ENCODE results near the gene EIF2A. TPM values are rescaled to one million over a fixed set of nuclear protein-coding genes. Genes with fewer than 3 reads are reported as not detected.

The EIF2A gene
- total and polyA plus RNA-seq, 9 of the 15 experiments (the other 6 are each of a cell fraction or from before 2014, with no cell fraction given) = 106 to 192 (median 168) TPM

GRCh38 chr3:150627557-150627956 is 81.0 kb downstream of the EIF2A start:
- Histone ChIP-seq H3K9ac (ENCODE audit: insufficient read depth in 1 of 2, low read depth in 2 of 2, low read length in 2 of 2) (no peak overlapping the region), H3K9me1 (ENCODE audit: control insufficient read depth, insufficient read depth, low read length) (no peaks in the 10 kb centered on the region), H3K4me1 (replicated peaks in 1 of 2; ENCODE audit: control insufficient read depth in 2 of 2, insufficient read depth in 2 of 2, low read length in 2 of 2) (peaks cover 3 to 13% of the 10 kb centered on the region in 2 experiments; a peak in 3 of 5 replicates), H3K4me2 (ENCODE audit: insufficient read depth, low read length) (no peak overlapping the region), H3K9me3 (replicated peaks; ENCODE audit: control insufficient read depth, insufficient read depth, low read depth, low read length) (no peaks in the 10 kb centered on the region), H3K27ac (ENCODE audit: extremely low read depth, low read depth, low read length) (no peak overlapping the region), H3K27me3 (ENCODE audit: control insufficient read depth in 2 of 2, insufficient read depth in 2 of 2, low read length in 2 of 2) (no peaks in the 10 kb centered on the region), H3K79me2 (ENCODE audit: control insufficient read depth, insufficient read depth, low read length) (peaks cover 9% of the 10 kb centered on the region; the same call in 1 of the 3 replicates), H4K20me1 (replicated peaks; ENCODE audit: control insufficient read depth, insufficient read depth, low read length) (no peaks in the 10 kb centered on the region), H3K36me3 (ENCODE audit: control insufficient read depth, insufficient read depth, low read length) (peaks cover 69% of the 10 kb centered on the region), H2AFZ (ENCODE audit: low read depth, low read length) (no peak overlapping the region), H3K4me3 (no peak overlapping the region)
- ChIA-PET CTCF (ENCODE audit: low intra/inter-chr PET ratio) (no interaction called here), POLR2A (interaction anchor here (0.9 kb wide), 1 partner anchor 8 kb away, joined by 3 read pairs; no protein-coding TSS in a partner anchor)
- BruUV-seq (replicated peaks) = no TSS peak
- ATAC-seq (no peak), FAIRE-seq (no peak), DNase-seq (ENCODE audit: extremely low read depth in 1 of 4, low spot score in 3 of 4) (no peak)
- WGBS (ENCODE audit: insufficient coverage, low coverage, missing lambda C conversion rate) = 97% methylated on average over 2 of the region's 2 CpGs
- intact Hi-C loops (cut with micrococcal nuclease) = no loop called here
- in situ Hi-C loops (cut with MboI) = no loop called here
- TF ChIP-seq SRSF1 (IDR thresholded peaks at IDR 0.05; ENCODE audit: low read depth, low read length) = no peak
- no peak for TF ChIP-seq SMAD3 (CRISPR knock-in tag; conservative IDR thresholded peaks at IDR 0.05)
- TF ChIP-seq, protein P1, sequence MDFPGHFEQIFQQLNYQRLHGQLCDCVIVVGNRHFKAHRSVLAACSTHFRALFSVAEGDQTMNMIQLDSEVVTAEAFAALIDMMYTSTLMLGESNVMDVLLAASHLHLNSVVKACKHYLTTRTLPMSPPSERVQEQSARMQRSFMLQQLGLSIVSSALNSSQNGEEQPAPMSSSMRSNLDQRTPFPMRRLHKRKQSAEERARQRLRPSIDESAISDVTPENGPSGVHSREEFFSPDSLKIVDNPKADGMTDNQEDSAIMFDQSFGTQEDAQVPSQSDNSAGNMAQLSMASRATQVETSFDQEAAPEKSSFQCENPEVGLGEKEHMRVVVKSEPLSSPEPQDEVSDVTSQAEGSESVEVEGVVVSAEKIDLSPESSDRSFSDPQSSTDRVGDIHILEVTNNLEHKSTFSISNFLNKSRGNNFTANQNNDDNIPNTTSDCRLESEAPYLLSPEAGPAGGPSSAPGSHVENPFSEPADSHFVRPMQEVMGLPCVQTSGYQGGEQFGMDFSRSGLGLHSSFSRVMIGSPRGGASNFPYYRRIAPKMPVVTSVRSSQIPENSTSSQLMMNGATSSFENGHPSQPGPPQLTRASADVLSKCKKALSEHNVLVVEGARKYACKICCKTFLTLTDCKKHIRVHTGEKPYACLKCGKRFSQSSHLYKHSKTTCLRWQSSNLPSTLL (IDR thresholded peaks at IDR 0.05) = no peak
- TF ChIP-seq, protein P2, sequence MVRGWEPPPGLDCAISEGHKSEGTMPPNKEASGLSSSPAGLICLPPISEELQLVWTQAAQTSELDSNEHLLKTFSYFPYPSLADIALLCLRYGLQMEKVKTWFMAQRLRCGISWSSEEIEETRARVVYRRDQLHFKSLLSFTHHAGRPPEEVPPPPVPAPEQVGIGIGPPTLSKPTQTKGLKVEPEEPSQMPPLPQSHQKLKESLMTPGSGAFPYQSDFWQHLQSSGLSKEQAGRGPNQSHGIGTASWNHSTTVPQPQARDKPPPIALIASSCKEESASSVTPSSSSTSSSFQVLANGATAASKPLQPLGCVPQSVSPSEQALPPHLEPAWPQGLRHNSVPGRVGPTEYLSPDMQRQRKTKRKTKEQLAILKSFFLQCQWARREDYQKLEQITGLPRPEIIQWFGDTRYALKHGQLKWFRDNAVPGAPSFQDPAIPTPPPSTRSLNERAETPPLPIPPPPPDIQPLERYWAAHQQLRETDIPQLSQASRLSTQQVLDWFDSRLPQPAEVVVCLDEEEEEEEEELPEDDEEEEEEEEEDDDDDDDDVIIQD (CRISPR knock-in tag; IDR thresholded peaks at IDR 0.05) = no peak
- TF ChIP-seq, protein P3, sequence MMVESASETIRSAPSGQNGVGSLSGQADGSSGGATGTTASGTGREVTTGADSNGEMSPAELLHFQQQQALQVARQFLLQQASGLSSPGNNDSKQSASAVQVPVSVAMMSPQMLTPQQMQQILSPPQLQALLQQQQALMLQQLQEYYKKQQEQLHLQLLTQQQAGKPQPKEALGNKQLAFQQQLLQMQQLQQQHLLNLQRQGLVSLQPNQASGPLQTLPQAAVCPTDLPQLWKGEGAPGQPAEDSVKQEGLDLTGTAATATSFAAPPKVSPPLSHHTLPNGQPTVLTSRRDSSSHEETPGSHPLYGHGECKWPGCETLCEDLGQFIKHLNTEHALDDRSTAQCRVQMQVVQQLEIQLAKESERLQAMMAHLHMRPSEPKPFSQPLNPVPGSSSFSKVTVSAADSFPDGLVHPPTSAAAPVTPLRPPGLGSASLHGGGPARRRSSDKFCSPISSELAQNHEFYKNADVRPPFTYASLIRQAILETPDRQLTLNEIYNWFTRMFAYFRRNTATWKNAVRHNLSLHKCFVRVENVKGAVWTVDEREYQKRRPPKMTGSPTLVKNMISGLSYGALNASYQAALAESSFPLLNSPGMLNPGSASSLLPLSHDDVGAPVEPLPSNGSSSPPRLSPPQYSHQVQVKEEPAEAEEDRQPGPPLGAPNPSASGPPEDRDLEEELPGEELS (CRISPR knock-in tag; IDR thresholded peaks at IDR 0.05; ENCODE audit: borderline replicate concordance) = no peak
- TF ChIP-seq ELF4 (CRISPR knock-in tag; IDR thresholded peaks at IDR 0.05) = no peak
- TF ChIP-seq RNF219 (CRISPR knock-in tag; IDR thresholded peaks at IDR 0.05) = no peak
- TF ChIP-seq NUFIP1 (IDR thresholded peaks at IDR 0.05; ENCODE audit: partially characterized antibody) = no peak
- no peak for TF ChIP-seq POLR2AphosphoS2 (IDR thresholded peaks at IDR 0.05; ENCODE audit: low read length)
- no peak for TF ChIP-seq ETS2 (tag; IDR thresholded peaks at IDR 0.05; ENCODE audit: borderline replicate concordance, poor library complexity, severe bottlenecking)
- no peak for TF ChIP-seq ZNF140 (CRISPR knock-in tag; IDR thresholded peaks at IDR 0.05)
- TF ChIP-seq ZNF717 (CRISPR knock-in tag; IDR thresholded peaks at IDR 0.05) = no peak
- TF ChIP-seq BDP1 (IDR thresholded peaks at IDR 0.05; ENCODE audit: insufficient read depth, insufficient read length) = no peak
- TF ChIP-seq SLC30A9 (CRISPR knock-in tag; IDR thresholded peaks at IDR 0.05) = no peak
- TF ChIP-seq, protein P4, sequence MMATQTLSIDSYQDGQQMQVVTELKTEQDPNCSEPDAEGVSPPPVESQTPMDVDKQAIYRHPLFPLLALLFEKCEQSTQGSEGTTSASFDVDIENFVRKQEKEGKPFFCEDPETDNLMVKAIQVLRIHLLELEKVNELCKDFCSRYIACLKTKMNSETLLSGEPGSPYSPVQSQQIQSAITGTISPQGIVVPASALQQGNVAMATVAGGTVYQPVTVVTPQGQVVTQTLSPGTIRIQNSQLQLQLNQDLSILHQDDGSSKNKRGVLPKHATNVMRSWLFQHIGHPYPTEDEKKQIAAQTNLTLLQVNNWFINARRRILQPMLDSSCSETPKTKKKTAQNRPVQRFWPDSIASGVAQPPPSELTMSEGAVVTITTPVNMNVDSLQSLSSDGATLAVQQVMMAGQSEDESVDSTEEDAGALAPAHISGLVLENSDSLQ (IDR thresholded peaks at IDR 0.05) = no peak
